Lower leg skin (tissue), 3 donors: ENCODE data around the gene PCDHB12.

Source experiments
- CTCF ChIP-seq, 3 donors: fragments of 450-650 bp; IDR thresholded peaks; one replicate each; pipeline ENCODE4 v1.5.1; 2016; ENCODE audit warnings: antibody characterized with exemption in 3 of 3, mild to moderate bottlenecking in 3 of 3, moderate library complexity in 2 of 3
- POLR2A ChIP-seq, 2 donors: fragments of 450-650 bp; IDR thresholded peaks; one replicate each; pipeline ENCODE4 v1.6.1; 2016 to 2017; ENCODE audit warnings: antibody characterized with exemption in 2 of 2, mild to moderate bottlenecking in 1 of 2, moderate library complexity in 1 of 2

- TF ChIP-seq POLR2A (IDR thresholded peaks at IDR 0.05) (no peak), CTCF (IDR thresholded peaks at IDR 0.05) (no peak)
These were observed 52.1 kb downstream of the PCDHB12 start for GRCh38 chr5:141260458-141261237.
